GM12892 (cell line): Measurements from ENCODE around the gene EFNA5.
A peak's percentile ranks its signal among the peaks of the same experiment; 100 is the strongest.

ENCODE experiments used
- DNase-seq: peaks from one replicate; pipeline ENCODE4 v3.0.0; 2011; ENCODE audit not compliant: insufficient read length
- FAIRE-seq: peaks from 2 replicates; lab custom pipeline; 2011; peaks lifted over from hg19 to GRCh38; lab: Jason Lieb, UNC
- POLR2A ChIP-seq: IDR thresholded peaks from 2 replicates; pipeline ENCODE4 v1.6.1; 2011; ENCODE audit warnings: low read depth, low read length, control low read depth
- POLR2AphosphoS5 ChIP-seq: IDR thresholded peaks from 2 replicates; pipeline ENCODE4 v1.6.1; 2011; ENCODE audit warnings: low read depth, low read length, control low read depth
- TAF1 ChIP-seq: IDR thresholded peaks from 2 replicates; pipeline ENCODE4 v1.6.1; 2011; ENCODE audit warnings: low read depth, mild to moderate bottlenecking, control low read depth, low read length, borderline replicate concordance

The EFNA5 gene

DNA sequence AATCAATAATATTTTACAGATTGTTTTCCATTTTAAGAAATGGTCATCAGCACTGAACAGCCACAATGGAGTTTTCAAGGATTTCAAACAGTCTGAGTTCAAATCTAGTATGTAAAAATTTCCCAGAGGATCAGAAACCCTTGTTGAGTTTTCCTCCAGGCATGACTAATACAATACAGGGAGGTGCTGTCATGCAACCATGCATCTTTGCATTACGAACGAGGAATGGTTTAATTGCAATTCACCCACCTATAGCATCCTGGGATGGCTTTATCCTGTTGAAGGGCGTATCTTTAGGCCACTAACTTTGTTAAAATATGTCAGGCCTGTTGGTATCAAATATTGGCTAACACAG lies 196.4 kb downstream of the EFNA5 start:
- peak; percentile 40 for FAIRE-seq
- no peak for TF ChIP-seq POLR2A
- DNase-seq = no peak

DNA sequence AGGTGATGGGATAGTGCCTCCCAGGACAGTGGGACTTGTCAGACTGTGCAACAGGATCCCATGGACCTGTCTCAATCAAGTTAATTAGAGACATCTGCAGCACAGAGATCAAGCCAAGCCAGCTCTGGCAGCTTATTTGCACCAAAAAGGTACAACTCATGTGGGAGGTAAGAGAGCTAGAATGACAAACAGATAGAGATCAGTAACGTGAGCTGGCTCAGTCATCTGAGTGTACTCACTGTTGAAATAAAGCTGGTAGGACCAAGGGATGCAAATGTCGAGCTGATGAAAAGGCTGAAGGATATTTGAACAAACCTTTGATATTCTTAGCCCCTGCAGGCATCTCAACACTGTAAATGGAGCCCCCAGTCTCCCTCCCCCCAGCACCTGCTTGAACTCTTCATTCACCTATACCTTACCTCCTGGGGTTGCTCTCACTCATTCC lies 198.1 kb downstream of the EFNA5 start:
- TF ChIP-seq POLR2AphosphoS5 (no peak), TAF1 (no peak), POLR2A (no peak)
- no peak for DNase-seq
- FAIRE-seq = no peak

DNA sequence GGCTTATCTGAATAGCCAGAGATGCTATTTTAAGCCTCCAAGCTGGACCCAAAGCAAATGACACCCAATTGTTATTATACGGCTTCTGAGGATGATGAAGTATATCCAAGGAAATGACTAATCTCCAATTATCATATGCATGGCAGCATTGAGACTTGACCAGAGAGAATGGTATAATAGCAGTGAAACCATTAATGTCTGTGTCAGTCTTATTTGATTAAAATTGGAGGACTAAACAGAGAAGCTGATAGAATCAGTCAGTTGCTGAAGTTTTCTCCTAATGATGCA lies 200.5 kb downstream of the EFNA5 start:
- TF ChIP-seq TAF1 (no peak), POLR2A (no peak), POLR2AphosphoS5 (no peak)
- DNase-seq = no peak
- no peak for FAIRE-seq

DNA sequence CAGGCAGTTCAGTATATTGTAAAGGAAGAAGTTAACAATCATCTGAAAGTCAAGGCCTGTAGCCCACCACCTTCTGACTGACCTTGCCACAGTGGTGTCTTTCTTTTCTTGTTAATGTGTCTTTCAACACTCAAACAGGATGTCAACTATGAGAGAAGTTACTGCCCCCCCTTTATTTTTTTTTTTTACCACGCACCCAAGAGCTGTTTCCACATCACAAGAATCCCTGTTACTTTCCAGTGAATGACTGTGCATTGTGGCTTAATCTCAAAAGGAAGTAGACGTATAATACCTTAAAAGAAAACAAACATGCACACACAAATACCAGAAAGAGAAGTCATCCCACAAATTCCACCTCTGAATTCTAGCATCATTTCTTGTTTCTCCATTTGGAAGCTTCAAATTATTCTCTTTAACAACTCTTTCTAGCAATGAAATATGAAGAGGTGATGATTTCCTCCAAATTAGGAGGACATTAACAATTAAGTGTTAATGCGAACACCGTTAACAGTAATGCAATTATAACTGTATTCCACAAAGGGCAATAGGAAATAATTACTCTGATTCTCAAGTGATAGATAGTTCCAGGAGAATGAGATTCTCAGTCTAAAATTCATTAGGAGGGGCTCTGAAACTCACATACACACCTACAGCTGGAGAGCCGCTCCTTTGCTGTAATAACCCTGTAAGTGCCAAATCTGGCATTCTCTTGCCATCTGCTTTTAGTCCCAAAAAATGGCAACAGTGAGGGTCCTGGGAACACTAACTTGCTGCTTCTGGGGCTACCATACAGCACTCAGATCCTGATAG lies 201.0 kb downstream of the EFNA5 start:
- FAIRE-seq = no peak
- no peak for DNase-seq
- TF ChIP-seq POLR2AphosphoS5 (no peak), POLR2A (no peak), TAF1 (no peak)

- TF ChIP-seq TAF1 = no peak
- TF ChIP-seq POLR2AphosphoS5 = no peak
- TF ChIP-seq POLR2A = no peak
- DNase-seq = no peak
- FAIRE-seq = no peak
Measured at GRCh38 chr5:107469064-107469463, 201.7 kb downstream of the EFNA5 start.

DNA sequence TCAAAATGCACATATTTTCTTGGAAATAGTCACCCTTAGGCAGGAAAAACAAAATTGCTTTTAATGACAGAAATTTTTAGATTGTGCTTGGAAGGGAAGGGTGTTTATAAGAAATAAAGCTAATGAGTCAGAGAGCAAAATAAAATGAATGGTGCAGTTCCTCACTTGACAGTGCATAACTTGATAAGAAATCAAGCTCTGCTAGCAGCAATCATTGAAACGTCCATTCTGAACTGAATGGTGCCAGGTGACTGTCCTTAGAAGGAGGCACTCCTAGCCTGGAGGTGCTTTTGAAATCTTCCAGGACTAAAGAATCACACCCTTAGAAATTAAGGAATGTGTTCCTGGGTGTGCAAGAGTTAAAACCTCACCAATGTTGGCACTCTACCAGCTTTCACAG lies 202.5 kb downstream of the EFNA5 start:
- DNase-seq = no peak
- TF ChIP-seq POLR2AphosphoS5 (no peak), TAF1 (no peak), POLR2A (no peak)
- FAIRE-seq = no peak

GRCh38 chr5:107467137-107467932 lies 203.4 kb downstream of the EFNA5 start:
- TF ChIP-seq POLR2AphosphoS5 = no peak
- TF ChIP-seq POLR2A = no peak
- no peak for TF ChIP-seq TAF1
- DNase-seq (no peak), FAIRE-seq (no peak)

- no peak for FAIRE-seq
- DNase-seq = no peak
- TF ChIP-seq POLR2A = no peak
- no peak for TF ChIP-seq TAF1
- TF ChIP-seq POLR2AphosphoS5 = no peak
Measured at GRCh38 chr5:107466233-107466769, 204.4 kb downstream of the EFNA5 start.

GRCh38 chr5:107464876-107465275 lies 205.9 kb downstream of the EFNA5 start:
- DNase-seq = no peak
- TF ChIP-seq TAF1 (no peak), POLR2AphosphoS5 (no peak), POLR2A (no peak)
- no peak for FAIRE-seq

DNA sequence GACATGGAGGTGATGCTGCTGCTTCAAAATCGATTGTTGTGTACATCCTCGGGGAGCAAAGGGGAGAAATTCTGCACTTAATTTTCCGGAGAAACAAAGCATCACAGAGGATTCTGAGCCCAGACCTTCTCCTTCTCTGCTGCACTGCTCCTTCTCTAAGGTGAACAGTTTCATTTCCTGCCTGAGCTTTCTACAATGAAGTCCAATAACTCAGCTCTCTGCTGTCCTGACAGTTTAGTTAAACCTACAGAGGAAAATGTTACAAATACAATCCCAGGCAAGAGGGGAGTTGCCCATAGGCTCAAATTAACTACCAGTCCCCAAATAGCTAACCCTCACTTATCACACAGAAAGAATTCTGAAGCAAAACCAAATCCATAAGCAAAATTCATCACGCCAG lies 206.3 kb downstream of the EFNA5 start:
- DNase-seq = no peak
- peak; percentile 38 for FAIRE-seq
- TF ChIP-seq POLR2AphosphoS5 = no peak

- DNase-seq (no peak), FAIRE-seq (peak; percentile 46)
- TF ChIP-seq TAF1 = no peak
- TF ChIP-seq POLR2A = no peak
- TF ChIP-seq POLR2AphosphoS5 = no peak
Measured at GRCh38 chr5:107463731-107464130, 207.0 kb downstream of the EFNA5 start.

GRCh38 chr5:107461770-107462169 lies 209.0 kb downstream of the EFNA5 start:
- TF ChIP-seq TAF1 = no peak
- TF ChIP-seq POLR2A = no peak
- TF ChIP-seq POLR2AphosphoS5 = no peak
- FAIRE-seq (no peak), DNase-seq (no peak)
